Right lung (tissue), 5 donors: ENCODE measurements around the gene SLC13A5. TPM values are rescaled to one million over a fixed set of nuclear protein-coding genes. Genes with fewer than 3 reads are reported as not detected.
"Not testable (repeated sequence)": the region's sequence is repeated elsewhere in the genome, so short reads cannot be mapped to it uniquely, and the experiment has no call there.

ENCODE experiments used
- DNase-seq, 2 donors: peaks; one replicate each; pipeline ENCODE4 v3.0.0-alpha.2; 2013
- polyA plus RNA-seq, 5 donors: library from polyadenylated mRNA; unstranded; fragments of 120-200 nt; gene quantifications; one replicate each; pipeline versions ENCODE4 v1.2.1 to v1.2.3, GENCODE V29; 2013; ENCODE audit warnings: inconsistent platforms in 1 of 5, low replicate concordance in 1 of 5; ENCODE audit not compliant: insufficient read length in 5 of 5, insufficient read depth in 1 of 5

Gene SLC13A5
- polyA plus RNA-seq, 5 donors: 0.20 to 1.1 (median 0.41) TPM

GRCh38 chr17:6711681-6712057 is 1.5 kb downstream of the SLC13A5 start:
- no peak for DNase-seq

GRCh38 chr17:6711081-6711674 is 2.0 kb downstream of the SLC13A5 start:
- no peak for DNase-seq

DNA sequence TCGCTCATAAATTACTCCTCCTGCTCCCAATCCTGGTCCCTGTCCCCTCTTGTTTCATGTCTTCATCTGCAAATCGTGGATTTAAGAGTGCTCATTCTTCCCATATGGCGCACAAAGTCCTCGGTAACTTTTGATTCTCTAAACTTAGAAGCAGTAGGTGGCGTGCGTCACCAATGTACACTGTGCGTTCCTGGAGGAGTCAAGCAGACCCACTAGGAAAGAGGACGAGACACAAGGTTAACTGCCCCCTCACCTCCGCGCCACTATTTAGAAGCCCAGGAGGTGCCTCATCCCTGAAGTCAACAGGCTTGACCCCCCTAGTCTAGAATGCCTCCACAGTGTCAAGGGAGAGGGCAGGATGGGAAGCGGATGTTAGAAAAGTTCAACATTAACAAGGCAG is 2.9 kb downstream of the SLC13A5 start:
- no peak for DNase-seq

- no peak for DNase-seq
These were observed 4.7 kb downstream of the SLC13A5 start for GRCh38 chr17:6708357-6708961.

DNA sequence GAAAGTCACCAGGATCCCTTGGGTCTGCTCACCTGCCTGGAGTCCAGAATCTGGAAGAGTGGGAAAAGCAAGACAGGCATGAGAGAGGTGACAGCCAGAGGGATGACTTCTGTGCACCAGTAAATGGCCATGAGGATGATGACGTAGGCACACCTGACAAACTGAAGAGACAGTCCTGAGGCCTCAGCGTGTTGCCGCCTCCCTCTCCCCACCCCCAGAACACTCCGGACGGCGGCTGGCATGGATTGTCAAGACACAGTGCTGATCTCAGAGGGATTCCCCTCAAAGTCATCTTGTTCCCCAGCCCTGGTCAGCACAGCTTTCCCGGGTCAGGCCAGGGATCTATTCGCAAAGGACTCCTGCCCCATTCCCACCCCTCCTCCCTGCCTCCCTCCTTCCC is 6.2 kb downstream of the SLC13A5 start:
- no peak for DNase-seq

GRCh38 chr17:6706499-6706898 is 6.7 kb downstream of the SLC13A5 start:
- no peak for DNase-seq

- no peak for DNase-seq
These were observed 8.6 kb downstream of the SLC13A5 start for GRCh38 chr17:6704470-6705052.

- DNase-seq: no peak
These were observed 9.4 kb downstream of the SLC13A5 start for GRCh38 chr17:6703751-6704150.

GRCh38 chr17:6702567-6703215 is 10.5 kb downstream of the SLC13A5 start:
- DNase-seq: no peak

DNA sequence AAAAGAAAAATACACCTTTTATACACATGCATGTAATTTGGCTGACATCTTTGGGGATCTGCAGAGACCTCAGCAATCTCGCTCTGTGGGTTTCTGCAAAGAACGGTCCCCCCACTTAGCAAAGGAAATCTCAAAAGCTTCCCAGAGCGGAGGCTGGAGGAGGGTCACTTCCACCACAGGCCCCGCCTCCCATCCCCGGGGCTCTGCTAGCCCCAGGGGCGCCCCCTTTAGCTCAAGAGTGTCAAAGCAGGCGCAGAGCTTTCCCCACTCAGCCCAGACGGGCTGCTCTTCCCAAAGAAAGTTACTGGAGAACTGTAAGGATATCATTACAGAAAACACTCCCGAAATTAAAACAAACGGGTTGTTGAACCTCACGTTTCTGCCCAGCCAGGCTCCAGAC is 11.4 kb downstream of the SLC13A5 start:
- no peak for DNase-seq

DNA sequence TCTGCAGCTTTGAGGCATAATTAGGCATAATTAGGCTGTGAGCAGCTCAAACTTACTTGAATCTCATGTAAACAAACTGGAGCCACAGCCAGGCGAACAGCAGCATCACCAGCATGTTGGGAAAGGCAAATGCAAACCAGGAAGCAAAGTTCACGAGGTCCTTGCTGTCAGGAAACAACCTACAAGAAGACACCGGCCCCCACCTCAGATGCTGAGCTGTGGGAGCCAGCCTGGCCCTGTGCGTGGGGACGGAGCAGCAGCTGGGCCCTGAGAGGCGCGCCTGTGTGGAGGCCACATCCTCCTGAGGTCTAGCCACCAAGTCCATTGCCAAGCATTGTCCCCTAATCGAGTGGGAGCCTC is 12.2 kb downstream of the SLC13A5 start:
- no peak for DNase-seq

- no peak for DNase-seq
These were observed 12.9 kb downstream of the SLC13A5 start for GRCh38 chr17:6699997-6700947.

GRCh38 chr17:6698004-6698403 is 15.2 kb downstream of the SLC13A5 start:
- no peak for DNase-seq

DNA sequence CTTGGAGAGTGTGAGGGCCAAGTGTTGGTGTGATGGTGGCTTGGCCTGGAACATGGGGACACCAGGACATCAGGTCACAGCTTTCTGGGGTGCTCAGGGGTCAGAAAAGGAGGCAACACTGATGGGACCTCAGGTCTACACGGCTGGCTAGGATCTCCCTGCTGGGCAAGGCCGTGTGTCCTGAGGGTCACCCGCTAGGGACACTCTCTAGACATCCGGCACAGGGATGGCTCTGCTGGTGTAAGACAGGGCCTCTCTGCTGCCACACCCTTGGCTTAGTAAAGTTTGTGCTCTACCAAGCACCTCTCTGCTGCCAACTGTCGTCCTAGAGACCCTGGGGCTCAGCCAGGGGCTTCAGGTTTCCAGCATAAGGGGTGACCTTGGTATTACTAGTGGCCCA is 16.3 kb downstream of the SLC13A5 start:
- no peak for DNase-seq

DNA sequence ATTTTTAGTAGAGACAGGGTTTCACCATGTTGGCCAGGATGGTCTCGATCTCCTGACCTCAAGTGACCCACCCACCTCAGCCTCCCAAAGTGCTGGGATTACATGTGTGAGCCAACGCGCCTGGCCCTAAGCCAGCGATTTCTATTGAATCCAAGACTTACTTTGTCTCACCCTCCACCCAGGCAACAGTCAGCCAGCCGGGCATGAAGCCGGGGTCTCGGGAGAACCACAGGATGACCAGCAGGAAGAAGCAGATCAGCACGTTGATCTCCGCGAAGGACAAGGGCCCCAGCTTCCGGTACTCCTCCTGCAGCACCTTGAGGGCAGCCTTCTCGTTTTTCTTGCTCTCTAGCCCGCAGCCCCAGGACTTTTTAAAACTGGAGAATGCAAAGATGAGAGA is 17.6 kb downstream of the SLC13A5 start:
- no peak for DNase-seq

- no peak for DNase-seq
These were observed 18.1 kb downstream of the SLC13A5 start for GRCh38 chr17:6695051-6695450.

DNA sequence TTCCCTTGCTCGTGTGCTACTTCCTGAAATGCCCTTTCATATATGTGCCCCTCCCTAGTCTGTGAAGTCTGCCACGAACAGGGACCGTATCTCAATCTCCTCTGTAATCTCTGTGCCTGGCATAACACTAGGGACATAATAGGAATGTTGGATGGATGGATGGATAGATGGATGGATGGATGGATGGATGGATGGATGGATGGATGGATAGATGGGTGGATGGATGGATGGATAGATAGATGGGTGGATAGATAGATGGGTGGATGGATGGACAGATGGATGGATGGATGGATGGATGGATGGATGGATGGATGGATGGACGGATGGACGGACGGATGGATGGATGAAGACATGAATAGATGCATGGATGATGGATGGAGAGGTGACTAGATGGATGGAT is 21.2 kb downstream of the SLC13A5 start:
- not testable (repeated sequence) for DNase-seq

GRCh38 chr17:6691546-6691945 is 21.6 kb downstream of the SLC13A5 start:
- no peak for DNase-seq

DNA sequence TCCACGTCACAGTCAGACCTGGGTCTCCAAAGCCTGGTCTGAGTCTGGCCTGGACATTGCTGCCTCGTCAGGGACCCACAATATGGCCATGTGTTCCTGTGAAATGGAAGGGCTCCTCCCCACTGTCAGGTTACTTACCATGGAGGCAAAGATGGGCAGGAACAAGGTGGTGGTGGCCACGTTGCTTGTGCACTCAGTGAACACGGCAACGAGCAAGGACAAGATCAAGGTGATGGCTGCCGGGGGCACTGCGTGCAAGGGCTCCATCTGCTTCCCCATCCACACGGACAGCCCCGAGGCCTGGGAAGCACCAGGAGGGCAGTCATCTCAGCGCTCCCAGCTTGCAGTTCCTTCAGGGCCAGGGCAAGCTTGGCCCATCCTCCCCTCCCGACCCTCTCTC is 22.5 kb downstream of the SLC13A5 start:
- DNase-seq: no peak

DNA sequence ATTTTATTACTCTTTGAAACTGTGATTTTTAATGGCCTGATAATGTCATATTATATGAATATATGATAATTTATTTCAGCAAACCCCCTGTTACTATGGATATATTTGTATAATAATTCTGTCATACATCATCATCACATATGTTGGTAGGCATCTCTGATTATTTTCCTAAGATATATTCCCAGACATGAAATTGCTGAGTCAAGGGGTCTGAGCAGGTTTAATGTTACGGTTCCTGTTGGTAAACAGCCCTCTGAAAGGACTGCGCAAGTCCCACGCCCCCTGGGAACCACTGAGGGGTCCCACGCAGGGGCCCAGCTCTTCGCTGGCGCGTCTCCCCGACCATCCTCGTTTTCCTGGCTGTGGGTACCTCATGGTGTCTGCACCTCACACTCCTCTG is 24.2 kb downstream of the SLC13A5 start:
- no peak for DNase-seq

DNA sequence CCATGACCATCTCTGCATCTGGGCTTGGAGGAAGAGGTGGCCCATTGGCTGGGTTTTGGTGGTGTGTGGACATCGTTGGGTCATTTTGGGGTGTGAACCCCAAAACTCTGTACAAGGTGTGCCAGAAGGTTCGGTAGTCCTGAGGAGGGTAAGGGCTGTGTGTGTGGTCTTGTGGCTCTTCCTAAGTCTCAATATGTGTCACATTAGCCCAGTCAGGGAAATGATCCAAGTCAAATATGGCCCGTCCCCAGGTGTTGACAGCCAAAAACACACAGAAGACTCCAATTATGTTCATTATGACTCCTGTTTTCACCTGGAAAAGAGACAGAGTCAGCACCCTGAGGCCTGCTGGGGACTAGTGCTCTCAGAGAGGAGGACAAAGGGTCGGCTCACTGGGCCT is 27.1 kb downstream of the SLC13A5 start:
- DNase-seq: no peak
